Measurements from ENCODE around the gene TRIP13.
"Not testable (repeated sequence)": the region's sequence is repeated elsewhere in the genome, so short reads cannot be mapped to it uniquely, and the experiment has no call there.

- not testable (repeated sequence) for TF ChIP-seq SMC3 (conservative IDR thresholded peaks at IDR 0.05; ENCODE audit: insufficient read depth, low read depth, low read length); TRIM28 (IDR thresholded peaks at IDR 0.05); ZNF707 (CRISPR knock-in tag; conservative IDR thresholded peaks at IDR 0.05); SRSF1 (IDR thresholded peaks at IDR 0.05; ENCODE audit: low read depth, low read length); TAF1 (IDR thresholded peaks at IDR 0.05; ENCODE audit: control insufficient read depth, extremely low read depth, insufficient read depth, low read length, severe bottlenecking); KLF13 (tag; IDR thresholded peaks at IDR 0.05; ENCODE audit: borderline replicate concordance, low read depth); GABPA (tag; conservative IDR thresholded peaks at IDR 0.05; ENCODE audit: low read depth); IRF2 (CRISPR knock-in tag; IDR thresholded peaks at IDR 0.05); ELK1 (CRISPR knock-in tag; IDR thresholded peaks at IDR 0.05); RBM39 (optimal IDR thresholded peaks at IDR 0.05; ENCODE audit: low read depth, low read length); ZBTB1 (CRISPR knock-in tag; IDR thresholded peaks at IDR 0.05; ENCODE audit: borderline replicate concordance, low read depth); MTA1 (IDR thresholded peaks at IDR 0.05; ENCODE audit: borderline replicate concordance); BHLHE40 (IDR thresholded peaks at IDR 0.05; ENCODE audit: low read length)
Observed at GRCh38 chr5:843926-844325, 48.8 kb upstream of the TRIP13 start.

Data from K562 (cell line).